ENCODE results near the gene OR6Y1.

Gene OR6Y1

GRCh38 chr1:158507511-158507910, 46.7 kb downstream of the OR6Y1 start:
- no peak overlapping the region for H3K4me3 ChIP-seq (ENCODE audit: low read depth, low read length)

DNA sequence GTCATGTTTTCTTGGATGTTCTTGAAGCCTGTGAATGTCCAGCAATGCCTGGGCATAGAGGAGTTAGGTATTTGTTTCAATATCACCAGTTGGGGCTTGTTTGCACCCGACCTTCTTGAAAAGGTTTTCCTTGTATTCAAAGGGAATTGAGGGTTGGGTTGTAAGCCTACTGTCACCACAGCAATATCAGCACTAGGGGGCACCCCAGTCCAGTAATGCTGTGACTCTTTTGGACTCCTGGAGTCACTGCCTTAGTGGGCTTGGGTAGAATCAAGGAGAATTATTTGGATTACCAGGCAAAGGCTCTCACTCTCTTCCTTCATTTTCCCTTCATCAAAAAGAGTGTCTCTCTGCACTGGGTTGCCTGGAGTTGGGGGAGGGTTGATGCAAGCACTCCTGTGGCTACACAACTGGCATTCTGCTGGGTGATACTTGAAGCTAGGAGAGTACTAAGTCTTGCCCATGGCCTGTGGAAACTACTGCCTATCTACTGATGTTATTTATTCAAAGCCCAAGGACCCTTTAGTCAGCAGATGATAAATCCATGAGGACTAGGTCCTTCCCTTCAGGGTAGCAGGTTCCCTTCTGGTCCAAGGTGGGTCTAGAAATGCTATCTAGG, 47.7 kb downstream of the OR6Y1 start:
- no peak overlapping the region for H3K4me3 ChIP-seq (ENCODE audit: low read depth, low read length)

DNA sequence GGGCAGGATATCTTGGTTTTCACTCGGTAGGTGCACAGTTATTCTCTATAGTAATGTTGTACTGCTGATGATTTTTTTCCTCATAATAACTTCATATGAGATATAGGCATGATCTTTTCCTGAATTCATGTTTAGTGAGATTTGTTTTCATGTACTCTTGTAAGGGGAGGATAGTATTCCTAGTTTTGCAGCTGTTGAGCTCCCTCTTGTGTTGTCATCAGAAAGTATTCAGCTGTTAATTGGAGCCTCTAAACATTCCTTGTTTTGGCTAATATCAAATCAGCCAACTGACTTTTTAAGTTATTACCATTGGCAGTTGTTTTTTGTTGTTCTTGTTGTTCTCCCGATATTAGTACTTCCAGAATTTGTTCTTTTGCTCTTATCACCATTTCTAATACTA, 57.8 kb downstream of the OR6Y1 start:
- H3K4me3 ChIP-seq (ENCODE audit: low read depth, low read length), result no peak overlapping the region

DNA sequence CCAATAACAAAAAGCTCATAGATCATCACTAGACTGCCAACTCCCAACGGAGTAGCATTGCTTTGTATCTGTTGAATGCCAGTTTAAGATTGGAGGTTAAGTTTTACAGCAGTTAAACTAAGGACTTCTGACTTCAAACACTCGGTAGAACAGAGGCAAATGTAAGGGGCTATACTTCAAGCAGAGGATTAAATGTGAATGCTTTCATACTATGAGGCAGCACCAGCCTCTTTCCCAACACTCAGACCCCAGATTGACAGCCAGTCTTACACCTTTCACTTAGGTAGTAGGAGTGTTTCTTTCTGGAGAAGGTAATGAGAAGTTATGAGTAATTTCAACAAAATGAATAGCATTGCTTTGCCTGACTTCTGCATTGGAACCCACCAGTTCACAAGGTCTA, 59.4 kb downstream of the OR6Y1 start:
- H3K4me3 ChIP-seq (ENCODE audit: low read depth, low read length), result no peak overlapping the region
